HG03520 (cell line): ENCODE data around the gene PRR13.

Experiments
- ATAC-seq: cut with Tn5 transposase; IDR thresholded peaks from one replicate; pipeline ENCODE4 v1.9.1; 2021; ENCODE audit warnings: mild to moderate bottlenecking, moderate library complexity; ENCODE audit not compliant: unreplicated experiment

Gene PRR13

DNA sequence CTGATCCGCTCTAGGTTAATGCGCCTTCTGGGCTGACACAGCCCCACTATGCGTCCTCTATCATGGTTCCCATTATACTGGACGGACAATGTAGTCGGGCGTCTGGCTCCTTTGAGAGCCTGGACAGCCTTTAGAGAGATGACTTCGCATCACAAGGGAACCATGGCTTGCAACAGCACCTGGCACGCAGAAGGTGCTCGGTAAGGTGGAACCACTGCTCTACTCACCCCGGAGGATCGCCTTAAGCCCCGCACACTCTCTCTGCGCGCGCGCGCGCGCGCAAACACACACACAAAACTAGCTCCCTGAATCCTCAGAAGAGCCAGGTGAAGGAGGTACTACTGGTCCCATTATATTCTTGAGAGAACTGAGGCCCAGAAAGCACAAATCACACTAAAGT is 50.7 kb downstream of the PRR13 start:
- ATAC-seq = no peak

DNA sequence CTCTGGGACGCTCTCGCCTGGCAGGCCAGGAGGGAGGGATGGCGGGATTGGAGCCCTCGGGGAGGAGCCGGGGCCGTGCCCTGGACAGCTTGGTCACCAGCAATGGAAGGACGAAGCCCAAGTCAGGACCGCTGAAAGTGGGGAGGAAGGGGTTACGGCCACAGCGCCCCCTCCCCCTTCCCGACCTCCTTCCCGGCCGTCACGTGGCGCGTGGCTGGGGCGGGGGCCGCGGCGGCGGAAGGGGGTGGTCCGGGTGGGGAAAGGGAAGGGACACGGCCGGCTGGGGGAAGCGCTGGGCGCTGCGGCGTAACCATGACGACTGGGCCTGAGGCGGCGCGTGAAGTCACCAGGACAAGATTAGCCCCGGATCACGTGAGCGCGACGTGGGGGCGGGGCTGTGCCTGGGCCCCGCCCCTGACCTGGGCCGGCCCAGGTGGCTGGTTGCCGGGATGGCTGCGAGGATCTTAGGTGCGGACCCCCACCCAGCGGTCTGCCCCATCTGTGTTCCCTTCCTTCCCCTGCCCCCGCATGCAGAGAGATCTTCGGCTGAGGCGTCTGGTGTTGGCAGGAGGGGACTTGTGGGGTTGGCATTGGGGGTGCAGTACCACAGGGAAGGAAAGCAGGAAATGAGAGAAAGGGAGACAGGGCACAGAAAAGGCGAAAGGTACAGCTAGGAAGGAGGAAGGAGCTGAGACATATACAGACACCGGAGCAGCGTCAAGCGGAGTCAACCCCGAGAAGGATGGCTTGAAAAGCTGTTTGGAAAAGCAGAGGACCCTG is 51.5 kb downstream of the PRR13 start:
- ATAC-seq = peak; percentile 77

DNA sequence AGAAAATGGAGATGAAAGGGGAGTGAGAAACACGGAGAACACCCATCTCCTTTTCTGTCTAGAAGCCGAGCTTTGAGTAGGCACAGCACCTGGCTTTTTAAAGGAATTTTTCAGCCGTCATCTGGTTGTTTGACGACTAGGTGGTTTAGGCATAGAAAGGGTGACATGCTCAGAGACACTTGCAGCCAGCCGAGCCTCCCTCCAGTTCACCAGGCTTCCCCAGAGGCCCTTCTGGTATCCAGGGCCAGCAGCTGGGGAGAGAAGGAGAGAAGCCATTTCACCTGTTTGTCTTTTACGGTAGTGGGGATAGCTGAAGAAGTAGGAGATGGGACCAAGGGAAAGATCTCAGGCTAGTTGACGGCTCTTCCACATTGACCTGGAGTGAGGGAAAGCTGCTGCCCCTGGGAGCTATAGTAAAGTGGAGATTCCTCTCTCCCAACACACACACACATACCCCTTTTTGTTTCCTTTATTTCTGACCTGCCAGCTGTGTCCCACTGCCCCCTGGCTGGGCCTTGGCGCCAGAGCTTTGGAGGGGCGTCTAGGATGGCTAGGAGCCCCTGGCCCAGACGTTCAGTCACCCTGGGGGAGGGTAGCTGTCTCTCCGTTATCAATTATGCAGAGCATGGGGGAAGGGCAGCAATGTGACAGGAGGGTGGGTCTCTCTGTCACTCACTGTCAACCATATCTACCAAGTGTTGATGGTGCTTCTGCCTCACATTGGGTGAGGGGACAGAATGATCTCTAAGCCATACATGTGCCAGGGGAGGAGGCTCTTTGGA is 52.3 kb downstream of the PRR13 start:
- ATAC-seq = no peak
